OCI-LY7 (cell line): Measurements from ENCODE around the gene RHBDD3. TPM values are rescaled to one million over a fixed set of nuclear protein-coding genes. Genes with fewer than 3 reads are reported as not detected.

Experiments used
- BruUV-seq: library from RNA; stranded (reverse); fragments of 400-500 nt; replicated peaks from 2 replicates; lab custom pipeline; 2021; lab: Mats Ljungman, UMichigan
- CTCF ChIA-PET: fragments of 300-600 bp; sonication (Branson Sonifier 250); formaldehyde crosslinking; loops from one replicate; lab custom pipeline; 2022; ENCODE audit warnings: antibody characterized with exemption; ENCODE audit not compliant: unreplicated experiment; lab: Charles Lee
- POLR2A ChIA-PET: fragments of 300-600 bp; sonication (Branson Sonifier 250); formaldehyde crosslinking; loops from one replicate; lab custom pipeline; 2022; ENCODE audit warnings: antibody characterized with exemption; lab: Charles Lee
- DNase-seq: peaks from one replicate; pipeline ENCODE4 v3.0.0-alpha.2; 2015; ENCODE audit warnings: low spot score
- H2AFZ ChIP-seq: fragments of 200-600 bp; sonication (generic), shearing (Covaris generic); 2 replicates; pipeline ENCODE4 v1.6.1; 2014; ENCODE audit warnings: mild to moderate bottlenecking, antibody characterized with exemption, low read length, moderate library complexity
- H3K27ac ChIP-seq: fragments of 200-600 bp; sonication (generic); 2 replicates; pipeline ENCODE4 v1.5.1; 2014; ENCODE audit warnings: mixed run types, low read depth, mild to moderate bottlenecking, moderate library complexity, low read length, inconsistent platforms; ENCODE audit not compliant: poor library complexity, severe bottlenecking
- H3K36me3 ChIP-seq: fragments of 200-600 bp; sonication (generic); 2 replicates; pipeline ENCODE4 v1.6.1; 2014; ENCODE audit warnings: mild to moderate bottlenecking, antibody characterized with exemption, low read length, moderate library complexity, mixed read lengths; ENCODE audit not compliant: insufficient read depth
- H3K4me1 ChIP-seq: fragments of 200-600 bp; sonication (generic); 2 replicates; pipeline ENCODE4 v1.5.1; 2014; ENCODE audit warnings: mild to moderate bottlenecking, low read length; ENCODE audit not compliant: insufficient read depth, poor library complexity, severe bottlenecking
- H3K4me2 ChIP-seq: fragments of 200-600 bp; sonication (generic); 2 replicates; pipeline ENCODE4 v1.6.1; 2014; ENCODE audit warnings: mild to moderate bottlenecking, low read length
- H3K4me3 ChIP-seq: fragments of 200-600 bp; sonication (generic); 2 replicates; pipeline ENCODE4 v1.5.1; 2014; ENCODE audit warnings: mild to moderate bottlenecking, low read depth, low read length; ENCODE audit not compliant: poor library complexity, severe bottlenecking
- H3K79me2 ChIP-seq: fragments of 200-600 bp; sonication (generic); 2 replicates; pipeline ENCODE4 v1.6.1; 2016; ENCODE audit warnings: low read depth, mild to moderate bottlenecking, low read length, moderate library complexity, mixed read lengths; ENCODE audit not compliant: insufficient read depth
- H3K9me2 ChIP-seq: fragments of 200-600 bp; sonication (generic); 2 replicates; pipeline ENCODE4 v1.6.1; 2016; ENCODE audit warnings: mild to moderate bottlenecking, low read length, mixed read lengths; ENCODE audit not compliant: insufficient read depth
- H3K9me3 ChIP-seq: fragments of 200-600 bp; sonication (generic); 2 replicates; pipeline ENCODE4 v1.6.1; 2014; ENCODE audit warnings: mild to moderate bottlenecking, mixed run types, low read length, mixed read lengths
- H4K20me1 ChIP-seq: fragments of 200-600 bp; sonication (generic); 2 replicates; pipeline ENCODE4 v1.6.1; 2014; ENCODE audit warnings: mild to moderate bottlenecking, antibody characterized with exemption, low read length, moderate library complexity, mixed read lengths; ENCODE audit not compliant: insufficient read depth
- CTCF ChIP-seq: fragments of 200-600 bp; sonication (generic); conservative IDR thresholded peaks from 2 replicates; pipeline ENCODE4 v1.5.1; 2014; ENCODE audit warnings: mild to moderate bottlenecking, antibody characterized with exemption, low read length, moderate library complexity, mixed read lengths
- EZH2phosphoT487 ChIP-seq: fragments of 200-600 bp; sonication (generic); IDR thresholded peaks from 2 replicates; pipeline ENCODE4 v1.6.1; 2018; ENCODE audit warnings: low read depth, borderline replicate concordance, mild to moderate bottlenecking, mixed run types, antibody characterized with exemption, low read length, moderate library complexity, mixed read lengths
- intact Hi-C: fragments of 100-400 bp; cut with micrococcal nuclease; formaldehyde crosslinking; loops from one replicate; pipeline ENCODE4 v1.10.0; 2022; ENCODE audit not compliant: unreplicated experiment
- total RNA-seq, 2 experiments: library from RNA; depleted of rRNA in 1 of 2; stranded (reverse); fragments of >200 nt in 1 of 2; shearing (Covaris generic) in 1 of 2; gene quantifications; 2 replicates each; pipeline ENCODE4 v1.2.3, GENCODE V29; 2014 to 2022

The RHBDD3 gene
- total RNA-seq, 2 experiments from 2014 or later = 39.2 to 44.5 TPM

- POLR2A ChIA-PET = no interaction called here
- Histone ChIP-seq H3K79me2 (no peaks in the 10 kb centered on the region), H3K4me3 (no peak overlapping the region), H3K4me1 (no peaks in the 10 kb centered on the region), H4K20me1 (no peaks in the 10 kb centered on the region), H2AFZ (no peak overlapping the region), H3K9me3 (no peaks in the 10 kb centered on the region), H3K4me2 (no peak overlapping the region), H3K36me3 (no peaks in the 10 kb centered on the region), H3K9me2 (no peaks in the 10 kb centered on the region), H3K27ac (no peak overlapping the region)
- no peak for TF ChIP-seq CTCF
- no peak for TF ChIP-seq EZH2phosphoT487
- BruUV-seq = no TSS peak
- DNase-seq = no peak
- CTCF ChIA-PET = no interaction called here
- intact Hi-C loops = no loop called here
Measured at GRCh38 chr22:29212743-29213142, 55.0 kb downstream of the RHBDD3 start.

GRCh38 chr22:29211466-29211865, 56.3 kb downstream of the RHBDD3 start:
- no peak for DNase-seq
- no peak for TF ChIP-seq EZH2phosphoT487
- TF ChIP-seq CTCF = no peak
- Histone ChIP-seq H3K4me2 (no peak overlapping the region), H3K9me2 (no peaks in the 10 kb centered on the region), H2AFZ (no peak overlapping the region), H3K27ac (no peak overlapping the region), H3K4me3 (no peak overlapping the region), H3K79me2 (no peaks in the 10 kb centered on the region), H3K9me3 (no peaks in the 10 kb centered on the region), H3K36me3 (no peaks in the 10 kb centered on the region), H4K20me1 (no peaks in the 10 kb centered on the region), H3K4me1 (no peaks in the 10 kb centered on the region)
- POLR2A ChIA-PET = no interaction called here
- intact Hi-C loops = no loop called here
- BruUV-seq = no TSS peak
- CTCF ChIA-PET = no interaction called here

GRCh38 chr22:29211066-29211465, 56.7 kb downstream of the RHBDD3 start:
- H3K4me3 ChIP-seq = no peak overlapping the region
- H2AFZ ChIP-seq = no peak overlapping the region
- no peaks in the 10 kb centered on the region for H3K36me3 ChIP-seq
- H3K79me2 ChIP-seq = no peaks in the 10 kb centered on the region
- ChIA-PET POLR2A (no interaction called here), CTCF (no interaction called here)
- BruUV-seq = no TSS peak
- intact Hi-C loops = no loop called here
- H3K27ac ChIP-seq = no peak overlapping the region
- H3K9me3 ChIP-seq = no peaks in the 10 kb centered on the region
- H4K20me1 ChIP-seq = no peaks in the 10 kb centered on the region
- TF ChIP-seq CTCF = no peak
- TF ChIP-seq EZH2phosphoT487 = no peak
- DNase-seq = no peak
- H3K9me2 ChIP-seq = no peaks in the 10 kb centered on the region
- H3K4me2 ChIP-seq = no peak overlapping the region
- no peaks in the 10 kb centered on the region for H3K4me1 ChIP-seq

Other genes starting within 250 kb of the RHBDD3 start
- gene C22orf31, start 206.2 kb downstream of the RHBDD3 start, total RNA-seq (2014; rRNA removed; shearing (Covaris generic)) = not detected in 2 replicates
- gene C22orf31, start 206.2 kb downstream of the RHBDD3 start, total RNA-seq (2022) = not detected in 2 replicates
- gene KREMEN1, start 194.9 kb downstream of the RHBDD3 start, total RNA-seq (2014; rRNA removed; shearing (Covaris generic)) = not detected in 2 replicates
- gene KREMEN1, start 194.9 kb downstream of the RHBDD3 start, total RNA-seq (2022) = not detected in 2 replicates
- gene EMID1, start 62.1 kb downstream of the RHBDD3 start, total RNA-seq (2014; rRNA removed; shearing (Covaris generic)) = not detected in 2 replicates
- gene EMID1, start 62.1 kb downstream of the RHBDD3 start, total RNA-seq (2022) = not detected in 2 replicates
- gene EWSR1, start 287 bp upstream of the RHBDD3 start, total RNA-seq (2014; rRNA removed; shearing (Covaris generic)) = 270 and 311 TPM in 2 replicates
- gene EWSR1, start 287 bp upstream of the RHBDD3 start, total RNA-seq (2022) = 333 and 375 TPM in 2 replicates
- gene GAS2L1, start 38.7 kb upstream of the RHBDD3 start, total RNA-seq (2014; rRNA removed; shearing (Covaris generic)) = not detected in 2 replicates
- not detected in 2 replicates for gene GAS2L1, start 38.7 kb upstream of the RHBDD3 start, total RNA-seq (2022)
- 2.7 and 5.2 TPM in 2 replicates for gene RASL10A, start 47.7 kb upstream of the RHBDD3 start, total RNA-seq (2014; rRNA removed; shearing (Covaris generic))
- 23.3 and 23.7 TPM in 2 replicates for gene RASL10A, start 47.7 kb upstream of the RHBDD3 start, total RNA-seq (2022)
- gene AP1B1, start 120.6 kb upstream of the RHBDD3 start, total RNA-seq (2014; rRNA removed; shearing (Covaris generic)) = 84.6 and 111 TPM in 2 replicates
- gene AP1B1, start 120.6 kb upstream of the RHBDD3 start, total RNA-seq (2022) = 156 and 162 TPM in 2 replicates
- gene RFPL1, start 170.6 kb upstream of the RHBDD3 start, total RNA-seq (2014; rRNA removed; shearing (Covaris generic)) = not detected in 2 replicates
- gene RFPL1, start 170.6 kb upstream of the RHBDD3 start, total RNA-seq (2022) = not detected in 2 replicates
- gene NEFH, start 212.2 kb upstream of the RHBDD3 start, total RNA-seq (2014; rRNA removed; shearing (Covaris generic)) = not detected in 2 replicates
- not detected in 2 replicates for gene NEFH, start 212.2 kb upstream of the RHBDD3 start, total RNA-seq (2022)